A549 treated with GW870086 at 1 μM for 4 hours (cell line): ENCODE measurements around the gene UPK2. TPM values are rescaled to one million over a fixed set of nuclear protein-coding genes. Genes with fewer than 3 reads are reported as not detected.

ENCODE experiments used
- total RNA-seq: library from RNA; stranded (reverse); fragments of 200-300 nt; extraction: Qiagen RNA extraction; gene quantifications from 5 replicates; pipeline ENCODE4 v1.2.3, GENCODE V29; 2022; ENCODE audit warnings: low read depth

Gene UPK2
- 0.41 to 1.1 TPM (median 0.70 TPM) in 5 replicates for total RNA-seq

DNA sequence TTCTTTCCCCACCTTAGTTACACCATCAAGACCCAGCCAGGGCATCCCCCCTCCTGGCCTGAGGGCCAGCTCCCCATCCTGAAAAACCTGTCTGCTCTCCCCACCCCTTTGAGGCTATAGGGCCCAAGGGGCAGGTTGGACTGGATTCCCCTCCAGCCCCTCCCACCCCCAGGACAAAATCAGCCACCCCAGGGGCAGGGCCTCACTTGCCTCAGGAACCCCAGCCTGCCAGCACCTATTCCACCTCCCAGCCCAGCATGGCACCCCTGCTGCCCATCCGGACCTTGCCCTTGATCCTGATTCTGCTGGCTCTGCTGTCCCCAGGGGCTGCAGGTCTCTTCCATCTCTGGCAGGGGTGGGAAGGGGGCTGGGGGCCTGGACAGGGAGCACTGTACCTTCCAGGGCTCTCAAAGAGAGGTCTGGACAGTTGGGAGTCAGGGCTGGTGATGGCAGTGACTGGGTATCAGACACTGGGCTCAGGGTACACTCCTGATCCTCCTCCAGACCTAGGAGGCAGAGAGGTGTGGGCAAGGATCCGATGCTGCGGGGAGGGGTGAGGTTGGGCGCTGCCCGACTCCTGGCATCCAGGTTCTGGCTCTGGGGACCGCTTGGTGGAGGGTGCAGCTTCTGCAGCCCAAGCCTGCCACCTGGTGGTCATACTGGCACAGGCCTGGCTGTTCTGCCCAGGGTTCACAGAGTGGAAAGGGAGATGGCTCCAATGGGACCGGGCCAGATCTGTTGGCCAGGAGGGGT is at the start of gene UPK2:
UPK2 (plus strand) TSS at position 205 of the 753 bp plus-strand sequence; CDS start at position 258, 53 bp downstream.

DNA sequence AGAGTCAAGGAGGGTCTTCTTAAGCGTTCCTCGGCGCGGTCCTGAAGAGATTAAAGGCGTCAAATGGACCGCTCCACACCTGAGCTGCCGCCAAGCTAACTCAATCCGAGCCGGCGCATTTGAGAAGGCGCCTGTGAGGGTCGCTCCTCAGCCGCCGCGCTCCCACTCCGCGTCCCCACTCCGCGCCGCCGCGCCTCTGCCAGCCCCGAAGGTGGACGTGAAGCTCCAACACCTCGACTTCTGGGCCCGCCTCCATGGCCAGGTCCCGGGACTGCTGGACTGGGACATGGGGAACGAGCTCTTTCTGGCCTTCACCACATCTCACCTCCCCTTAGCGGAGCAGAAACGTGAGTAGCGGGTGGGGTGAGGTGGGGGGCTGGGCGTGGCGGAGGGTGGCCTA is 15.5 kb downstream of the UPK2 start, which contains the start of gene FOXR1:
FOXR1 (plus strand) TSS at position 116 of the 400 bp plus-strand sequence; CDS start at position 287, 171 bp downstream.

DNA sequence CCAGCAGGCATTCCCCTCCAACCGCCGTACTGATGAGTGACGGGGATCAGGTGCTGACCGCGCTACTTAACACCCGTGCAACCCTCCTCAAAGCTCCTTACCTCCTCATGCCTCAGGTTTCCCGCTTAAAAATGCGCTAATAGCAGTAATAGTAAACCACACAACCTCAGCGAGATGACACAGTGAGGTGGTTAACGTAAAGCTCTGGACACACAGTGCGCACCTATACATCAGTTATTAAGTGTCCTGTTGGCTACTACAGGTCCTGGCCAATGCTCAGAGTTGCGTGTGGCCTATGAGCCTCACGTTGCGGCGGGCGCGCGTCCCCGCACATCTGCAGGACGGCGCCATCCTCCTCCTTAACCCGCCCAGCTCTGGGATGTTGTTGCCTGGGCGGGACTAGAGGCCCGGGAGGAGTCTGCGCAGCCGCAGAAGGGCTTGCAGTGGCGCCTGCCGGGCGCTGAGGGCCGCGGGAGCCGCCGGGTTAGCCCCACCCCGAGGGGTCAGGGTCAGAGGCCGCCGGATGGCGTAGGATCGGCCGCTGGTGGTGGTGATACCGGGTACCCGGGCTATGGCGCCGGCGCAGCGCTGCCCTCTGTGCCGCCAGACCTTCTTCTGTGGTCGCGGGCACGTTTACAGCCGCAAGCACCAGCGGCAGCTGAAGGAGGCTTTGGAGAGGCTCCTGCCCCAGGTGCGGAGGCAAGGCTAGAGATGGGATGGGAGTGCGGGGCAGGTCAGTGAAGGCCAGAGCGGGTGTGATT is 41.7 kb downstream of the UPK2 start, which contains the start of gene CENATAC:
CENATAC (plus strand) TSS at position 512 of the 761 bp plus-strand sequence; CDS start at position 572, 60 bp downstream.

Other genes with a start within 250 kb of the UPK2 start
- gene DDX6, start 165.1 kb upstream of the UPK2 start, total RNA-seq = 19.0 to 31.5 TPM (median 24.5 TPM) in 5 replicates
- 0.06 to 0.26 TPM (median 0.14 TPM) in 5 replicates for gene CXCR5, start 72.4 kb upstream of the UPK2 start, total RNA-seq
- gene BCL9L, start 30.4 kb upstream of the UPK2 start, total RNA-seq = 126 to 208 TPM (median 188 TPM) in 5 replicates
- gene FOXR1, start 15.5 kb downstream of the UPK2 start, total RNA-seq = not detected in 5 replicates
- gene CENATAC, start 41.8 kb downstream of the UPK2 start, total RNA-seq = 10.7 to 16.4 TPM (median 12.1 TPM) in 5 replicates
- gene RPS25, start 62.0 kb downstream of the UPK2 start, total RNA-seq = 809 to 1,089 TPM (median 832 TPM) in 5 replicates
- gene TRAPPC4, start 62.5 kb downstream of the UPK2 start, total RNA-seq = 57.3 to 62.5 TPM (median 60.8 TPM) in 5 replicates
- gene SLC37A4, start 74.6 kb downstream of the UPK2 start, total RNA-seq = 10.4 to 12.9 TPM (median 12.2 TPM) in 5 replicates
- 40.5 to 46.9 TPM (median 45.4 TPM) in 5 replicates for gene HYOU1, start 100.9 kb downstream of the UPK2 start, total RNA-seq
- 11.2 to 13.2 TPM (median 11.8 TPM) in 5 replicates for gene VPS11, start 111.5 kb downstream of the UPK2 start, total RNA-seq
- gene HMBS, start 128.6 kb downstream of the UPK2 start, total RNA-seq = 46.9 to 53.3 TPM (median 50.0 TPM) in 5 replicates
- 34.8 to 40.4 TPM (median 38.9 TPM) in 5 replicates for gene DPAGT1, start 145.6 kb downstream of the UPK2 start, total RNA-seq
- 3.1 to 5.6 TPM (median 5.4 TPM) in 5 replicates for gene C2CD2L, start 151.0 kb downstream of the UPK2 start, total RNA-seq
- 8.1 to 11.2 TPM (median 10.1 TPM) in 5 replicates for gene HINFP, start 165.3 kb downstream of the UPK2 start, total RNA-seq
- 0.24 to 0.37 TPM (median 0.30 TPM) in 5 replicates for gene ABCG4, start 192.8 kb downstream of the UPK2 start, total RNA-seq
- 9.2 to 11.5 TPM (median 10.2 TPM) in 5 replicates for gene NLRX1, start 212.4 kb downstream of the UPK2 start, total RNA-seq
- 0.08 to 0.34 TPM (median 0.30 TPM) in 3 of 5 replicates, not detected in the others for gene NHERF4, start 229.2 kb downstream of the UPK2 start, total RNA-seq